Gastrocnemius medialis (tissue), 4 donors: ENCODE results near the gene PIK3C2G.

Experiments used
- CTCF ChIP-seq, 5 experiments: fragments of 450-650 bp in 3 of 5; fragments of 200-600 bp in 2 of 5; sonication (generic) in 2 of 5; IDR thresholded peaks in 4 of 5; conservative IDR thresholded peaks in 1 of 5; 1 replicate in 4 of 5; 2 replicates in 1 of 5; pipeline ENCODE4 v1.5.1; 2016 to 2019; ENCODE audit warnings: antibody characterized with exemption in 5 of 5, mild to moderate bottlenecking in 3 of 5, moderate library complexity in 3 of 5
- POLR2A ChIP-seq, 2 donors: fragments of 450-650 bp; IDR thresholded peaks; one replicate each; pipeline ENCODE4 v1.6.1; 2017; ENCODE audit warnings: antibody characterized with exemption in 2 of 2, mild to moderate bottlenecking in 2 of 2, moderate library complexity in 2 of 2

- TF ChIP-seq CTCF (IDR thresholded peaks at IDR 0.05 in 4 of 5, conservative IDR thresholded peaks at IDR 0.05 in 1 of 5) (no peak), POLR2A (IDR thresholded peaks at IDR 0.05) (no peak)
Observed at GRCh38 chr12:18580291-18580690, 319.0 kb downstream of the PIK3C2G start.
